T47D (cell line): ENCODE measurements around the gene DHRS1.

Experiments
- DNase-seq, 2 experiments: peaks; one replicate each; pipeline versions ENCODE4 v3.0.0 to v3.0.0-alpha.2; 2011 to 2012; ENCODE audit warnings: low read depth in 1 of 2, low spot score in 1 of 2
- JUND ChIP-seq: IDR thresholded peaks from 2 replicates; pipeline ENCODE4 v1.6.1; 2012; ENCODE audit warnings: low read depth
- in situ Hi-C: cut with HindIII; loops from 2 replicates; pipeline ENCODE4 v1.10.0; 2016; ENCODE audit warnings: low sequenced_read_pairs, low pct_unique_long_range_greater_than_20kb

DHRS1 gene

DNA sequence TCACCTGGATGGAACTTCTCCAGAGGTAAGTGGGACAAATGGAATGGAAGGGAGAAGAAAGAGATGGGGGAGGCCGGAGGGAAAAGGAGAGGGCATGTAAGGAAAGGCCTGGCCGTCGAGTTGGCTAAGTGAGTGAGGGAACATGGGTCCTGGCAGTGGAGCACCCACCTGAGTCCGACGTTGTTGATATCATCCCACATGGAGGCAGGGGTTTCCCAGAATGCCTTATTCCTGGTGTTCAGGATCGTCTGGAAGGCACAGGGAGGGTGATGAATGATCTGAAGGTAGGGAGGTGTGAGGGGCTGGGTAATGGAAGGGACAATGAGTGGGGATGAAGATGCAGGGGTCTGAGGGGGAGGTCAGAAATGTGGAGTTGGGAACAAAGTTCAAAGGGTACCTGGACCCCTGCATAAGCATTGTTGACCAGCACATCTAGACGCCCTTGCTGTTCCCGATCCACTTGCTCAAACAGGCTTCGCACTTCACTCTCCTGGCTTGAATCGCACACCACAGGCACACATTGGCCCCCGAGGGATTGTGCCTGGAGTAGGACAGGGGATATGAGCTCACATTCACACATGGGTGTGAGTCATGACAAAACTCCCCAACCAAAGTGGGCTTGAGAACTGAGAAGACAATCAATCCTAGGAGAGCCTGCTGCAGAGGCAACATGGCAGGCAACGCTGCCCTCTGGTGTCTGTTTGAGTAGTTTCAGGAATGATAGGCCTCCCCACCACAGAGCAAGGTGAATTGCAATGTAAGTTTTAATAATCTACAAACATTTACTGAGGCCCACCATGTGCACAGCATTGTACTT is 3.0 kb downstream of the DHRS1 start:
- no peak for TF ChIP-seq JUND
- in situ Hi-C loops = no loop called here
- DNase-seq = peak; percentile 55 to 72

DNA sequence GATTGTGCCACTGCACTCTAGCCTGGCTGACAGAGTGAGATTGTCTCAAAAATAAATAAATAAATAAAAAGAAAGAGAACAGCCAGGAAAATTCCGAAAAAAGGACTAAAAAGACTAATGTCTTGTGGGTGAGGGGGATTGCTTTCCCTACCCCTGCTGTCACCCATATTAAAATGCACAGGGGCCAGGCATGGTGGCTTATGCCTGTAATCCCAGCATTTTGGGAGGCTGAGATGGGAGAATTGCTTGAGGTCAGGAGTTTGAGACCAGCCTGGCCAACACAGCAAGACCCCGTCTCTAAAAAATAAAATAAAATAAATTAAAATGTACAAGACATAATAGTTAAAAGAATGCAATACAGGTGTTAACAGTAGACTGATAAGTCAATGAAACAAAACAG is 6.1 kb downstream of the DHRS1 start:
- TF ChIP-seq JUND = no peak
- in situ Hi-C loops = no loop called here
- no peak for DNase-seq

- no peak for DNase-seq
- no peak for TF ChIP-seq JUND
- in situ Hi-C loops = no loop called here
Observed at GRCh38 chr14:24292118-24292807, 7.3 kb downstream of the DHRS1 start.

- in situ Hi-C loops = no loop called here
- TF ChIP-seq JUND = no peak
- DNase-seq = no peak
Observed at GRCh38 chr14:24291446-24292117, 8.0 kb downstream of the DHRS1 start.

DNA sequence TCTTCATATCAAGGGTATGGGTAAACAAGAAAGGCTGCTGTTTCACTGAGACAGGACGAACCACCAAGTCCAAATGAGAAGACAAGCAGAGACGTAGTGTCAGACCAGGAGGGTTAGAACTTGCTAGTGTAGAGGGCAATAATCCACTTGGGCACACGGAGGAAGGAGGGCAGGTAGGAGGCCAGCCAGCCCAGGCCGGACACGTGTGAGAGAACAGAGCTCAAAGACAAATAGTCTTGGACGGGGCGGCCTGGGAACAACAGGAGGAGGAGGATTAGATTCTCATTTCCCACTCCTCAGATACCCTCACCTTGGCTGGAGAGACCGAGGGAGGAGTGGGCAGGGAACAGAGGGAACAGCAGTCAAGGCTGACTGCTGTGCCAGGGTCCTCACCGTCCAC is 8.8 kb downstream of the DHRS1 start:
- in situ Hi-C loops = no loop called here
- TF ChIP-seq JUND = no peak
- no peak for DNase-seq

- DNase-seq = no peak
- in situ Hi-C loops = no loop called here
- TF ChIP-seq JUND = no peak
Observed at GRCh38 chr14:24289649-24290280, 9.8 kb downstream of the DHRS1 start.

DNA sequence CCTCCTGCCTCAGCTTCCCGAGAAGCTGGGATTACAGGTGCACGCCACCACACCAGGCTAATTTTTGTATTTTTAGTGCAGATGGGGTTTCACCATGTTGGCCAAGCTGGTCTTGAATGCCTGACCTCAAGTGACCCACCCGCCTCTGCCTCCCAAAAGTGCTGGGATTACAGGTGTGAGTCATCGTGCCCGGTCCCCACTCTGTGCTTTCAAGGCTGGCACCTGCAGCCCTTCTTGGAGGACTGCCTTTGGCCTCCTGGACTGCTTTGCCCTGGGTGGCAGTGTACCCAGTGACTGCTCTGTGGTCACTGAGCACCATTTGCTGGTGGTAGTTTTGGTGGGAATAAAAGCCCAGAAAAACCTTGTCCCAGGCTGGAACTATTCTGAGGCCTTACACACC is 12.6 kb downstream of the DHRS1 start:
- in situ Hi-C loops = no loop called here
- DNase-seq = no peak
- no peak for TF ChIP-seq JUND

- peak in 1 of 2 experiments; percentile 51 for DNase-seq
- in situ Hi-C loops = no loop called here
- no peak for TF ChIP-seq JUND
Observed at GRCh38 chr14:24285351-24285750, 14.2 kb downstream of the DHRS1 start.

- in situ Hi-C loops = no loop called here
- no peak for DNase-seq
- no peak for TF ChIP-seq JUND
Observed at GRCh38 chr14:24284501-24285035, 15.0 kb downstream of the DHRS1 start.

DNA sequence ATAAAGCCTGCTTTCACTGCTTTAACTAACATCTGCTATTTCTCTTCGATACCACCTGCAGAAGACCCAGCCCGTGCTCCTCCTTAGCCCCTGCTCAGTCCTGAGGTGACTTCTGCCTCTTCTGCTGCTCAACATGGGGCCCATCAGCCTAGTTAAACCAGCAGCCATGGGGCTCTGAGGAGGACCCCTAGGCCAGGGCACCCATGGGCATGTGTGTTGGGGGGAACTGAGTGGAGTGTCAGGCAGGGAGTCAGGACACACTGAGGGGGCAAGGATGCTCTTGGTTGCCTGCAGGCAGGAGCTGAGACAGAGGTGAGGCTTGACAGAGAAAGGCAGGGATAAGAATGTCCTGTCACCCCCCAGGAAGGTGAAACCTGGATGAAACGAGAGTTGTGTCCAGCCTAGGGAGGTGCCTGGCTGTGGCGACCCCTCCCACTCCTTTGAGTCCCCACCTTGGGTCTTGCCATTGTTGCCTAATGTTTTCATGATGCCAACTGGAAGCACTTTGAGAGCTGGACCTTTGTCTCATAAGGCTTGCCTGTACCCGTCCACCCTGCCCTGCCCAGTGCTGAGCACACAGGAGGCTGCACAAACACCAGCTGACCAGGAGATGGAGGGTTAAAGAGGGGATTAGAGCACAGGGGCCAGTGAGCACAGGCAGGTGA is 15.7 kb downstream of the DHRS1 start:
- in situ Hi-C loops = no loop called here
- TF ChIP-seq JUND = no peak
- no peak for DNase-seq

GRCh38 chr14:24282736-24283135 is 16.8 kb downstream of the DHRS1 start:
- TF ChIP-seq JUND = no peak
- no peak for DNase-seq
- in situ Hi-C loops = no loop called here

DNA sequence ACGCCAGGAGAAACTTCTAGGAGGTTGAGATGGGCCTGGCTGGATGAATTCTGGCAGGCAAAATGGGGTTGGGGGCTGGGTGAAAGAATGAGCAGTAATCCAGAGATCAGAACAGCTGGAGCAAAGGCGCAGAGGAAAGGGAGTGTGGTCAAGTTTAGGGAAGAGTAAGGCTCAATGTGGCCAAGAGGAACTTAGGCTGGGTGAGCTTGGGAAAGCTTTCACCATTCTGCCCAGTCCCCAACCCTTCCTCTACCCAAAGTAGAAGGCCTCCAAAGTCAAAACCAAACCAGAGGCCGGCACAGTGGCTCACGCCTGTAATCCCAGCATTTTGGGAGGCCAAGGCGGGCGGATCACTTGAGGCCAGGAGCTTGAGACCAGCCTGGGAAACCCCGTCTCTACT is 17.9 kb downstream of the DHRS1 start:
- TF ChIP-seq JUND = no peak
- in situ Hi-C loops = no loop called here
- DNase-seq = no peak
